Activated CD8-positive, alpha-beta T cell treated with anti-CD3 and anti-CD28 coated beads for 36 hours (primary cell): Measurements from ENCODE around the gene CCDC124. TPM values are rescaled to one million over a fixed set of nuclear protein-coding genes. Genes with fewer than 3 reads are reported as not detected.

Experiments used
- ATAC-seq: fragments of 200-7000 bp; cut with Tn5 transposase; one replicate; pipeline ENCODE4 v1.10.0; 2021; ENCODE audit warnings: mild to moderate bottlenecking, moderate library complexity
- CTCF ChIA-PET: fragments of 350-600 bp; sonication (Branson Sonifier 250); formaldehyde crosslinking; loops from one replicate; lab custom pipeline; 2021; ENCODE audit warnings: antibody characterized with exemption; lab: Charles Lee
- POLR2A ChIA-PET: fragments of 350-600 bp; sonication (Branson Sonifier 250); formaldehyde crosslinking; loops from one replicate; lab custom pipeline; 2021; ENCODE audit warnings: antibody characterized with exemption; lab: Charles Lee
- DNase-seq: peaks from one replicate; pipeline ENCODE4 v3.0.0-alpha.2; 2020
- H3K27ac Mint-ChIP-seq: one replicate; pipeline ENCODE4 v1.8.0; 2021; ENCODE audit warnings: mild to moderate bottlenecking, mixed read lengths
- H3K27me3 Mint-ChIP-seq: one replicate; pipeline ENCODE4 v1.8.0; 2021; ENCODE audit warnings: mixed read lengths
- H3K36me3 Mint-ChIP-seq: one replicate; pipeline ENCODE4 v1.8.0; 2021; ENCODE audit warnings: low read depth, mixed read lengths
- H3K4me1 Mint-ChIP-seq: one replicate; pipeline ENCODE4 v1.8.0; 2021; ENCODE audit warnings: low read depth, mixed read lengths
- H3K4me3 Mint-ChIP-seq: one replicate; pipeline ENCODE4 v1.8.0; 2021; ENCODE audit warnings: mild to moderate bottlenecking, moderate library complexity, mixed read lengths
- H3K9me3 Mint-ChIP-seq: one replicate; pipeline ENCODE4 v1.8.0; 2021; ENCODE audit warnings: mixed read lengths
- CTCF ChIP-seq: fragments of 200-600 bp; IDR thresholded peaks from one replicate; pipeline ENCODE4 v1.8.0; 2022; ENCODE audit warnings: antibody characterized with exemption, mild to moderate bottlenecking
- intact Hi-C: fragments of 100-400 bp; cut with micrococcal nuclease; formaldehyde crosslinking; loops from one replicate; pipeline ENCODE4 v1.10.0; 2022
- total RNA-seq, 2 experiments: library from RNA; stranded (reverse); gene quantifications; one replicate each; pipeline ENCODE4 v1.2.3, GENCODE V29; 2021

The CCDC124 gene
- total RNA-seq, 2 experiments from 2014 or later: 120 to 129 TPM

GRCh38 chr19:17936379-17936778, 3.6 kb downstream of the CCDC124 start:
- ATAC-seq: no peak
- peaks cover 26% of the 10 kb centered on the region for H3K36me3 Mint-ChIP-seq
- H3K4me3 Mint-ChIP-seq: no peak overlapping the region
- intact Hi-C loops: no loop called here
- H3K27ac Mint-ChIP-seq: no peak overlapping the region
- H3K4me1 Mint-ChIP-seq: peaks cover 16% of the 10 kb centered on the region
- CTCF ChIA-PET: interaction anchor here (1.5 to 4.8 kb wide), 3 partner anchors 10 to 77 kb away, joined by 6 to 132 read pairs (median 20); partner anchors contain the start of gene RPL18A
- POLR2A ChIA-PET: interaction anchor here (1.7 to 2.8 kb wide), 2 partner anchors 65 to 77 kb away, joined by 4 to 9 read pairs; no protein-coding TSS in a partner anchor
- no peak for DNase-seq
- TF ChIP-seq CTCF: no peak
- H3K27me3 Mint-ChIP-seq: no peaks in the 10 kb centered on the region
- no peaks in the 10 kb centered on the region for H3K9me3 Mint-ChIP-seq

- Mint-ChIP-seq H3K4me3 (no peak overlapping the region), H3K27me3 (no peaks in the 10 kb centered on the region), H3K4me1 (peaks cover 8% of the 10 kb centered on the region), H3K9me3 (no peaks in the 10 kb centered on the region), H3K27ac (no peak overlapping the region), H3K36me3 (peaks cover 28% of the 10 kb centered on the region)
- ChIA-PET POLR2A (interaction anchor here (1.2 to 2.8 kb wide), 3 partner anchors 58 to 71 kb away, joined by 5 to 9 read pairs (median 6); no protein-coding TSS in a partner anchor), CTCF (interaction anchor here (0.7 to 4.8 kb wide), 22 partner anchors 8 to 218 kb away, joined by 3 to 132 read pairs (median 6); partner anchors contain the start of genes ARRDC2, KCNN1, MAP1S and RPL18A)
- ATAC-seq: no peak
- intact Hi-C loops: no loop called here
- DNase-seq: no peak
- TF ChIP-seq CTCF: no peak
Observed at GRCh38 chr19:17937371-17937900, 4.6 kb downstream of the CCDC124 start.

- no peaks in the 10 kb centered on the region for H3K9me3 Mint-ChIP-seq
- ATAC-seq (peak; percentile 98), DNase-seq (peak; percentile 91)
- peaks cover 28% of the 10 kb centered on the region for H3K36me3 Mint-ChIP-seq
- ChIA-PET POLR2A (interaction anchor here (1.0 to 2.8 kb wide), 4 partner anchors 57 to 75 kb away, joined by 3 to 9 read pairs (median 6); no protein-coding TSS in a partner anchor), CTCF (interaction anchor here (0.7 to 4.8 kb wide), 32 partner anchors 8 to 219 kb away, joined by 3 to 132 read pairs (median 4); partner anchors contain the start of genes ARRDC2, KCNN1, MAP1S and RPL18A)
- H3K27ac Mint-ChIP-seq: no peak overlapping the region
- no peak overlapping the region for H3K4me3 Mint-ChIP-seq
- peaks cover 8% of the 10 kb centered on the region for H3K4me1 Mint-ChIP-seq
- peak; percentile 78 for TF ChIP-seq CTCF
- intact Hi-C loops: loop anchor here (2.0 kb wide), 1 partner anchor 59 kb away; no protein-coding TSS in a partner anchor
- H3K27me3 Mint-ChIP-seq: no peaks in the 10 kb centered on the region
Observed at GRCh38 chr19:17938092-17938845, 5.5 kb downstream of the CCDC124 start.

- TF ChIP-seq CTCF: no peak
- DNase-seq: no peak
- intact Hi-C loops: no loop called here
- H3K9me3 Mint-ChIP-seq: no peaks in the 10 kb centered on the region
- no peak for ATAC-seq
- H3K36me3 Mint-ChIP-seq: peaks cover 28% of the 10 kb centered on the region
- H3K27ac Mint-ChIP-seq: no peak overlapping the region
- no peaks in the 10 kb centered on the region for H3K27me3 Mint-ChIP-seq
- ChIA-PET POLR2A (interaction anchor here (1.6 kb wide), 1 partner anchor 57 kb away, joined by 4 read pairs; no protein-coding TSS in a partner anchor), CTCF (interaction anchor here (10.0 kb wide), 1 partner anchor 54 kb away, joined by 90 read pairs; no protein-coding TSS in a partner anchor)
- peaks cover 12% of the 10 kb centered on the region for H3K4me1 Mint-ChIP-seq
- H3K4me3 Mint-ChIP-seq: no peak overlapping the region
Observed at GRCh38 chr19:17942181-17942580, 9.4 kb downstream of the CCDC124 start.
